WTC11 (cell line): ENCODE data around the gene ZNF780A. TPM values are rescaled to one million over a fixed set of nuclear protein-coding genes. Genes with fewer than 3 reads are reported as not detected.

Experiments used
- EMX1 ChIP-seq: fragments of 250-450 bp; sonication (Bioruptor Pico); IDR thresholded peaks from 2 replicates; pipeline ENCODE4 v1.8.0; 2021; ENCODE audit warnings: mild to moderate bottlenecking
- ETV6 ChIP-seq: sonication (generic); formaldehyde crosslinking; IDR thresholded peaks from 2 replicates; pipeline ENCODE4 v1.8.1; 2022; ENCODE audit warnings: mild to moderate bottlenecking, missing genetic modification reagents
- GRHL2 ChIP-seq: fragments of 250-450 bp; sonication (Bioruptor Pico); IDR thresholded peaks from 2 replicates; pipeline ENCODE4 v1.8.0; 2022; ENCODE audit warnings: mild to moderate bottlenecking, moderate library complexity; ENCODE audit not compliant: insufficient replicate concordance, severe bottlenecking
- JAZF1 ChIP-seq: fragments of 250-450 bp; sonication (Bioruptor Pico); IDR thresholded peaks from 2 replicates; pipeline ENCODE4 v1.9.0; 2021; ENCODE audit warnings: moderate library complexity, mild to moderate bottlenecking, inconsistent platforms
- ZNF423 ChIP-seq: fragments of 250-450 bp; sonication (Bioruptor Pico); IDR thresholded peaks from 2 replicates; pipeline ENCODE4 v2.1.2; 2022; ENCODE audit warnings: mild to moderate bottlenecking, moderate library complexity
- total RNA-seq: library from RNA; stranded (reverse); gene quantifications from 3 replicates; pipeline ENCODE4 v1.2.3, GENCODE V29; 2021
- TF ChIP-seq, protein P1 (sequence below): sonication (generic); formaldehyde crosslinking; IDR thresholded peaks from 2 replicates; pipeline ENCODE4 v1.8.1; 2023; ENCODE audit warnings: mild to moderate bottlenecking, missing genetic modification reagents, moderate library complexity
- TF ChIP-seq, protein P2 (sequence below): sonication (generic); formaldehyde crosslinking; IDR thresholded peaks from 2 replicates; pipeline ENCODE4 v1.8.1; 2022; ENCODE audit warnings: low read depth, missing genetic modification reagents, borderline replicate concordance
- TF ChIP-seq, protein P3 (sequence below): sonication (generic); formaldehyde crosslinking; IDR thresholded peaks from 2 replicates; pipeline ENCODE4 v1.8.1; 2023; ENCODE audit warnings: mild to moderate bottlenecking, missing genetic modification reagents
- TF ChIP-seq, protein P4 (sequence below): sonication (generic); formaldehyde crosslinking; IDR thresholded peaks from 2 replicates; pipeline ENCODE4 v1.8.1; 2022; ENCODE audit warnings: mild to moderate bottlenecking, missing genetic modification reagents, moderate library complexity, borderline replicate concordance

ZNF780A gene
- total RNA-seq, 1 experiment from 2014 or later, result 14.5 TPM

DNA sequence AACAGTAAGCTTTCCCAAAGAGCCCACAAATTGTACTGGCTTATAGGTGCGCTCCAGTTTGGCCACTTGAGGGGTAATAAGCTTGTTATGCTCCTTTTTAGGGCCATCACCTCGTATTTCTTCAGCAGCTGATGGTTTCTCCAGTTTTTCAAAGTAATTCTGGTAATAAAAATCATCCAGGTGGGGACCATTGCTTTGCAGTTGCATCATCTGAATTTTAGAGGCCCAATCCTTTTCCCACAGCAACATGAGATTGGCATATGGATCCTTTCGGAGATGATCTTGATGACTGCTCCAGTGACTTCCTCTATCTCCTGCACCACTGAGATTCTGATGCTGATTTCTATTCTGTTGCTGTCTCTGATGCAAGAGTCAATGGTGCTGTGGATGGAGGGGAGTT lies 66.8 kb downstream of the ZNF780A start (continued):
- TF ChIP-seq ETV6 (CRISPR knock-in tag) (no peak), ZNF423 (CRISPR knock-in tag) (no peak), EMX1 (CRISPR knock-in tag) (no peak), GRHL2 (no peak), JAZF1 (CRISPR knock-in tag) (no peak)
- TF ChIP-seq, protein P1, sequence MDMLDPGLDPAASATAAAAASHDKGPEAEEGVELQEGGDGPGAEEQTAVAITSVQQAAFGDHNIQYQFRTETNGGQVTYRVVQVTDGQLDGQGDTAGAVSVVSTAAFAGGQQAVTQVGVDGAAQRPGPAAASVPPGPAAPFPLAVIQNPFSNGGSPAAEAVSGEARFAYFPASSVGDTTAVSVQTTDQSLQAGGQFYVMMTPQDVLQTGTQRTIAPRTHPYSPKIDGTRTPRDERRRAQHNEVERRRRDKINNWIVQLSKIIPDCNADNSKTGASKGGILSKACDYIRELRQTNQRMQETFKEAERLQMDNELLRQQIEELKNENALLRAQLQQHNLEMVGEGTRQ (CRISPR knock-in tag), result no peak
- TF ChIP-seq, protein P2, sequence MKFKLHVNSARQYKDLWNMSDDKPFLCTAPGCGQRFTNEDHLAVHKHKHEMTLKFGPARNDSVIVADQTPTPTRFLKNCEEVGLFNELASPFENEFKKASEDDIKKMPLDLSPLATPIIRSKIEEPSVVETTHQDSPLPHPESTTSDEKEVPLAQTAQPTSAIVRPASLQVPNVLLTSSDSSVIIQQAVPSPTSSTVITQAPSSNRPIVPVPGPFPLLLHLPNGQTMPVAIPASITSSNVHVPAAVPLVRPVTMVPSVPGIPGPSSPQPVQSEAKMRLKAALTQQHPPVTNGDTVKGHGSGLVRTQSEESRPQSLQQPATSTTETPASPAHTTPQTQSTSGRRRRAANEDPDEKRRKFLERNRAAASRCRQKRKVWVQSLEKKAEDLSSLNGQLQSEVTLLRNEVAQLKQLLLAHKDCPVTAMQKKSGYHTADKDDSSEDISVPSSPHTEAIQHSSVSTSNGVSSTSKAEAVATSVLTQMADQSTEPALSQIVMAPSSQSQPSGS (CRISPR knock-in tag), result no peak
- TF ChIP-seq, protein P3, sequence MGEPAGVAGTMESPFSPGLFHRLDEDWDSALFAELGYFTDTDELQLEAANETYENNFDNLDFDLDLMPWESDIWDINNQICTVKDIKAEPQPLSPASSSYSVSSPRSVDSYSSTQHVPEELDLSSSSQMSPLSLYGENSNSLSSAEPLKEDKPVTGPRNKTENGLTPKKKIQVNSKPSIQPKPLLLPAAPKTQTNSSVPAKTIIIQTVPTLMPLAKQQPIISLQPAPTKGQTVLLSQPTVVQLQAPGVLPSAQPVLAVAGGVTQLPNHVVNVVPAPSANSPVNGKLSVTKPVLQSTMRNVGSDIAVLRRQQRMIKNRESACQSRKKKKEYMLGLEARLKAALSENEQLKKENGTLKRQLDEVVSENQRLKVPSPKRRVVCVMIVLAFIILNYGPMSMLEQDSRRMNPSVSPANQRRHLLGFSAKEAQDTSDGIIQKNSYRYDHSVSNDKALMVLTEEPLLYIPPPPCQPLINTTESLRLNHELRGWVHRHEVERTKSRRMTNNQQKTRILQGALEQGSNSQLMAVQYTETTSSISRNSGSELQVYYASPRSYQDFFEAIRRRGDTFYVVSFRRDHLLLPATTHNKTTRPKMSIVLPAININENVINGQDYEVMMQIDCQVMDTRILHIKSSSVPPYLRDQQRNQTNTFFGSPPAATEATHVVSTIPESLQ (CRISPR knock-in tag), result no peak
- TF ChIP-seq, protein P4, sequence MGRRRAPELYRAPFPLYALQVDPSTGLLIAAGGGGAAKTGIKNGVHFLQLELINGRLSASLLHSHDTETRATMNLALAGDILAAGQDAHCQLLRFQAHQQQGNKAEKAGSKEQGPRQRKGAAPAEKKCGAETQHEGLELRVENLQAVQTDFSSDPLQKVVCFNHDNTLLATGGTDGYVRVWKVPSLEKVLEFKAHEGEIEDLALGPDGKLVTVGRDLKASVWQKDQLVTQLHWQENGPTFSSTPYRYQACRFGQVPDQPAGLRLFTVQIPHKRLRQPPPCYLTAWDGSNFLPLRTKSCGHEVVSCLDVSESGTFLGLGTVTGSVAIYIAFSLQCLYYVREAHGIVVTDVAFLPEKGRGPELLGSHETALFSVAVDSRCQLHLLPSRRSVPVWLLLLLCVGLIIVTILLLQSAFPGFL (CRISPR knock-in tag), result no peak

Other genes starting within 250 kb of the ZNF780A start
- 576 to 620 TPM (median 610 TPM) in 3 replicates for gene FBL, start 244.6 kb downstream of the ZNF780A start, total RNA-seq
- 2.8 to 4.4 TPM (median 3.5 TPM) in 3 replicates for gene FCGBP, start 156.3 kb downstream of the ZNF780A start, total RNA-seq
- gene PSMC4, start 119.8 kb downstream of the ZNF780A start, total RNA-seq, result 96.7 to 105 TPM (median 97.2 TPM) in 3 replicates
- gene ZNF546, start 93.9 kb downstream of the ZNF780A start, total RNA-seq, result 1.1 to 2.1 TPM (median 1.1 TPM) in 3 replicates
- 21.1 to 23.7 TPM (median 22.9 TPM) in 3 replicates for gene ZNF780B, start 34.7 kb downstream of the ZNF780A start, total RNA-seq
- 23.5 to 25.5 TPM (median 24.4 TPM) in 3 replicates for gene MAP3K10, start 100.5 kb upstream of the ZNF780A start, total RNA-seq
- gene TTC9B, start 127.4 kb upstream of the ZNF780A start, total RNA-seq, result 0.23 TPM in 1 of 3 replicates, not detected in the others
- 0.83 to 2.4 TPM (median 1.9 TPM) in 3 replicates for gene CCNP, start 135.7 kb upstream of the ZNF780A start, total RNA-seq
- gene AKT2, start 194.4 kb upstream of the ZNF780A start, total RNA-seq, result 156 to 174 TPM (median 161 TPM) in 3 replicates